ENCODE results near the gene SPAG5.
"Not testable (repeated sequence)": the region's sequence is repeated elsewhere in the genome, so short reads cannot be mapped to it uniquely, and the experiment has no call there.

The SPAG5 gene

DNA sequence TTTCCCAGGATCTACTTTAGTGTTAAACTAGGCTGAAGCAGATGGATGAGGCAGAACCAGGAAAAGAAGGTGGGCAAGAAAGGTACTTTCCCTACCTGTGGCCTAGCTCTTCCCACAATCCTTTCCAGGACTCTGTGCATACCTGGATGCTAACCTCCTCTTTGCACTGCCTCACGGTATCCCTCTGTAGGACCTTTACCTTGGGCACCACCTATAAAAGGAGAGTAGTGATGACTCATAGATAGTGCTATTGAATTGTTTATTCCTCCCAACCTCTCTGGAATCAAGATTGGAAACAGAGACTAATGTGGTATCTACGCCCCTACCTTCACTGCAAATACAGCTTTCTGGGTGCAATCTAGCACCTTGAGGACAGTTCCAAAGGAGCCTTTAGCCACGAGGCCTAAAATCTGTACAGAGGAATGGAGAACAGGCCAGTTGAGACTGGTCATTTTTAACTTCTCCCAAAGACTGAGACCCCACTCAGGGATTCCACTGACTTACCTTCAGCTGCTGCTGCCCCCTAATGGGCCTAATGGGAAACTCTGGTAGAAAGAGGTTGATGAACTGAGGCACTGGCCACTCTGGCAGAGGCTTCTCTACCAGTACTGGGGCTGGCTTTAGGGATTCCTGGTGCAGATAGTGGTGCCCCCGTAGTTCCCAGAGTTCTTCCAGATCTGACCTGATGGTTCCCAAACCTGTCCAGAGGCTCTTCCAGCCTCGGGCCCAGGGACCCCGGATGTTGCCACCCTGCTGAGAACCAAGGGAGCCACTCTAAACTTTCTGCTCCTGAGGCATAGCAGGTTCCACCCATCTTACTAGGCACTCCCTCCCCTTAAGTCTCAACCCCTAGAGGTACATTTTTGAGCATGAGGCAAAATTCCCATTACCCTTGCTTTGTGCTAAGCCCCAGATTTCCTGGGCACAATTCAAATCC lies 14.4 kb upstream of the SPAG5 start:
- DNase-seq (ENCODE audit: low read depth) = peak; percentile 2

DNA sequence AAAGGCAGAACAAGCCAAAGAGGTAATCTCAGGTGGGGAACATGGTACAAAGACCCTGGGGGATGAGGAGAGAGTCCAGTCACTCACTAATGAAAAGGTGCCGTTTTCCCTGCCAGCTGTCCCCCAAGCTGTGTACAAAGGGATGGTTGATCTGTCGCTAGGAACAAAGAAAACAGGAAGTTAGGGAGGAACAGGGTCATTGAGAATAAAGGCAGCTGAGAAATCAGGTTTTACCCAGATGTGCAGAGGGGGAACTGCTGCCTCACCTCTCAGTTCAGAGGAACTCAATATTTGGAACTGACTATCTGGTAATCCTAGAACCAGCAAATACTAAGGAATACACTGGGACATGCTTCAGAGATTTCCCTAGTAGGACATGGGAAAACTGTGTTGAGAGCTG lies 13.7 kb upstream of the SPAG5 start:
- no peak for DNase-seq (ENCODE audit: low read depth)

- DNase-seq (ENCODE audit: low read depth) = no peak
Observed at GRCh38 chr17:28610376-28610775, 11.6 kb upstream of the SPAG5 start.

- not testable (repeated sequence) for DNase-seq (ENCODE audit: low read depth)
Observed at GRCh38 chr17:28604031-28604430, 5.2 kb upstream of the SPAG5 start.

- DNase-seq (ENCODE audit: low read depth) = peak; percentile 75
Observed at GRCh38 chr17:28599311-28600184, 723 bp upstream of the SPAG5 start.

DNA sequence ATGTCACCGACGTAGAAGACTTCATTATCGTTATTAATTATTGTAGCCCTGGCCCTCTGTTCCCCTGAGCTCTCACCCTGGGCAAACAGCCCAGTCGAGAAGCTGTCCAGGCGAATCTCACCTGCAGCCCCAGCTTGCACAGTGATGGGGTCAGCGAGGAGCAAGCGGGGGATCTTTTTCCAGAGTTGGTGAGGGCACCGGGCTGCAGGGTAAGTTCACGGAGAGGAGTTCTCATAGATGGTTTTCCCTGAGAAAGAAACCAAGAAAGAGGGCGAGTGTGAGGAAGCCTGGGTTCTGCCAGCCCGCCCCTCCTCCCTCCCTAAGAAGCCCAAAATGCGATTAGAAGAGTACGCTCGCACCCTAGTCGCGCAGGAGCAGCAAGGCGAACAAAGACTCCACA lies 436 bp downstream of the SPAG5 start:
- DNase-seq (ENCODE audit: low read depth) = no peak

DNA sequence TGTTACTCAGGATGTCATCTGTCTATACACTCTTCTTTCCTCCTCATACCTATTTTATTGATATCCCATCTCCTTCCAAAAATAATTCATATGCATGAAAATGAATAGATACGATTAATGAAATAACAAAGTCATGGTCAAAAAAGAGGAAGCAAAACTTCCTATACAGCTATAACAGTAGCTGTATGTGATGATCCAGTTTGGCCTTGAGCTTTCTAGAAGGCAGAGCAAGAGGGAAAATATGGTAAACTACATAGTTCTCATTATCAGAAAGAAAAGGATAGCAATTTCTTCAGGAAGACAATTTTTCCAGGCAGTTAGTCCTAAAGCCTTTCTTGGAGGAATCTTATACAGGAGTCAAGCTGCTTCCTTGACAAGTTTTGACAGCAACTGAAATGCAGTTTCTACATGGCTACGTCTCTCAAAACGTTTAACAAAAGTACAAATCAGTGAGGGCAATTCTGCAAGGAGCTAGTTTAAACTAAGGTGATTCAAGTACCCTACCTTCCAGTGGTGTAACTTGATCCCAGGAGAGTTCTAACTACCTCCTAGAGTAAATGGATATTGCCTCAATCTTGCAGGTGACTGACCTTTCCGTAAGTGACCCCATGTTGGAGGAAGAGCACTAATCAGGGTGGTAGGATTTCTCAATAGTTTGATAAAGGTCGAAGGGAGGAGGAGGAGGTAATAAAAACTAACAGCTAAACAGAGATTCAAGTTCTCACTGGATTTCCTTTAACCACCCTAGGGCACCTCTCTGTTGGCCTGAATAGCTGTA lies 1.0 kb downstream of the SPAG5 start:
- no peak for DNase-seq (ENCODE audit: low read depth)

DNA sequence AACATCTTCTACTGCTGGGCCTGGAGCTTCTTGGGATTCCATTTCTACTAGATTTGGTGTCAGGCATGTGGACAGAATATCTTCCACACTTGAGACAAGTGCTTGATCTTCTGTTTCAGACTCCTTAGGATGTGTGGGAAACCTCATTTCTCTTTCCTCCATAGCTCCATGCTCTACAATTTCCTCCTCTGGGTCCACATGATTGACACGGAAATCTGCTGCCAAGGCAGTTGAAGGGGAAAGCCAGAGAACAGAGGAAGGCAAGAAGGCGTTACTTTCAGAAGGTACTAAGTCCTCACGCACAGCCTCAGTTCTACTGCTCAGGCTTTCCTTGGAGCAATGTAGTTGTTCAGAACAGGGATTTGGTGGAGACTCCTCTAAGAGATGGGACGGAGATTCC lies 6.6 kb downstream of the SPAG5 start:
- DNase-seq (ENCODE audit: low read depth) = no peak

- DNase-seq (ENCODE audit: low read depth) = no peak
Observed at GRCh38 chr17:28585851-28586250, 13.0 kb downstream of the SPAG5 start.

- no peak for DNase-seq (ENCODE audit: low read depth)
Observed at GRCh38 chr17:28584434-28584833, 14.4 kb downstream of the SPAG5 start.

GRCh38 chr17:28582513-28582912 lies 16.3 kb downstream of the SPAG5 start:
- no peak for DNase-seq (ENCODE audit: low read depth)

- DNase-seq (ENCODE audit: low read depth) = no peak
Observed at GRCh38 chr17:28580959-28581358, 17.9 kb downstream of the SPAG5 start.

- no peak for DNase-seq (ENCODE audit: low read depth)
Observed at GRCh38 chr17:28579526-28579925, 19.3 kb downstream of the SPAG5 start.

DNA sequence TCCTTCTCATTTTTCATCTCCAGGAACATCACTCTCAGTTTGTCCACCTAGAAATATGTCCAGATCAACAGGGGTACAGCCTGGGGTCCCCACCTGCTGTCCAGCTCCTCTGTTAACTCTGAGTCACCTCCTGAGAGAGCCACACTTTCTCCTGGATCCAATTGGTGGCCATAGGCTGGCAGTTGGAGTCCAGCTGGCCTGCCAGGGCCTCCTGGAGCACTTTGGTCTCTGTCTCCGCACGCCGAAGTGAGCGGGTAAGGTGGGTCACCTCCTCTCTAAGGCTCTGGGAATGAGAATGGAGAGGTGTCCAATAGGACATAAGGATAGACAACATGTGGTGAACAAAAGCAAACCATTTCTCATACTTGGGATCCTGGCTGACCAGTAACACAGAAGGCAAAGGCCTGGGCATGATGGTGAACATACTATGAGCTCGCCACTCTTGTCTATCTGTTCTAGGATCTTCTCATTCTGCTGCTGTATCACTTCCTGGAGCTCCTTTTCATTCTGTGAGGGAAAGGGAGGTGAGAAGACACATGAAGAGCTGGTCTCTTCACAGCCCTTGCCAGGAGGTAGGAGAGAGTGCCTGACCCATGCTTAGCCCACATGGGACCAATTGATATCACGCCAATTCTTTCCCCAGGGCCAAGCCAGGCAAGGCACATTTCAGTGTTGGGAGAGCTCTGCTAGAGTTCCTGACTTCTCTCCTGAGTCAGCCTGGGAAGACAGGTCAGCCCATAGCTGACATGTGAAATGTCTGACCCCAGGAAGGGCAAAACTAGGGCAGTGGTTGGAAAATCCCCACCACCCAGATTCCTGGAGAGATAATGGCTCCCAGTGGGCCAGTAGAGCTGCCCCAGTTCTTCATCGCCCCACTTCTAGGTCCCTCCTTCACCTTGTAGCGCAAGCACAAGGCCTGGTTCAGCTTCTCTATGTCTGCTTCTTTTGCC lies 20.3 kb downstream of the SPAG5 start:
- no peak for DNase-seq (ENCODE audit: low read depth)

DNA sequence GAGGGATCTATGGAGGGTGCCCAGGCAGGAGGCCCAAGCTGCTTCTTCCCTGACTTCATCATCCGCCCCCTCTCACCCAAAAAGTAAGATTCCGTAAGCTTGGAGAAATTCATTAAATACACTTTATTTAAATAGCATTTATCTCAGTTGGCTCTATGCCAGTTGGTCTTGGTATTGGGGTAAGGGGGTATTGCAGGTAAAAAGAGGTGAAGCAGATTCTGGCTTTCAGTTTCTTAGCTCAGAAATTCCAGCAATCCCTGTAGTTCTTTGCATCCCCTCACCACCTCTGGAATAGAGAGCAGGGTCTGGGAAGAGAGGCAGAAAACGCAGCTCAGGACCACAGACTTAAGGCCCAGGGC lies 21.4 kb downstream of the SPAG5 start:
- no peak for DNase-seq (ENCODE audit: low read depth)

DNA sequence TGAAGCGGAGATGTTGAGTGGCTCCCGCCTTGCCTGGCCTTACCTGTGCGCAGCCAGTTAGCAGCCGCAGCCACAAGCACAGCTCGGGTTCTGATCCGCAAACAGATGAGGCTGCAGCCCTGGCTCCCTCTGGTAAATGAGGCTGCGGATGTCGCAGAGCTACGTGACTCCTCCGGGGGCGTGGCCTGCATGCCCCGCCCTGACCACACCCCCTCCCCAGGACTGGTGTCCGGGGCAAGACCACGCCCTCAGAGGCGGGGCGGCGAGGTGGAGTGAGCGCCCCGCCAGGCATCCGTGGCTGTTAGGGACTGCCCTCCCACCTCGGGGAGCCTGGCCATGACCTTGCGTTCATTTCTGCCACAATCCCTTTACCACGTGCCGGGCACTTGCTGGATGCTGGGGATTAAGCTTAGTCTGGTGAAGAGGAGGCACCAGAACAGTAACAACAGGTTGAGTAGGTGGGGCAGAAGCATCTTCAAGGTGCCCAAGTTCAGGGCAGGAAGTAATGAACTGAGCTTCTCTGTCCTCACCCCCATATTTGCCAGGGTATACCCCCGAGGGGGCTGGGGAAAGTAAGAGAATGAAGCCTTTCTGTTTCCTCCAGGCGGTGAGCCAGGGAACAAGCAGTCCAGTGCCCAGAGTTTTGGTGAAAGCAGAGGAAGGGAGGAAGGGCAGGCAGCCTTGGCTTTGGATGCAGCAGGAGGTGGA lies 21.9 kb downstream of the SPAG5 start, which contains the start of gene ALDOC:
Gene ALDOC, minus strand, starts transcription at position 138 of the 708 bp plus-strand sequence. CDS start 1,363 bp downstream, outside the sequence.
- DNase-seq (ENCODE audit: low read depth) = peak; percentile 76

- not testable (repeated sequence) for DNase-seq (ENCODE audit: low read depth)
Observed at GRCh38 chr17:28576016-28576415, 22.8 kb downstream of the SPAG5 start.

DNA sequence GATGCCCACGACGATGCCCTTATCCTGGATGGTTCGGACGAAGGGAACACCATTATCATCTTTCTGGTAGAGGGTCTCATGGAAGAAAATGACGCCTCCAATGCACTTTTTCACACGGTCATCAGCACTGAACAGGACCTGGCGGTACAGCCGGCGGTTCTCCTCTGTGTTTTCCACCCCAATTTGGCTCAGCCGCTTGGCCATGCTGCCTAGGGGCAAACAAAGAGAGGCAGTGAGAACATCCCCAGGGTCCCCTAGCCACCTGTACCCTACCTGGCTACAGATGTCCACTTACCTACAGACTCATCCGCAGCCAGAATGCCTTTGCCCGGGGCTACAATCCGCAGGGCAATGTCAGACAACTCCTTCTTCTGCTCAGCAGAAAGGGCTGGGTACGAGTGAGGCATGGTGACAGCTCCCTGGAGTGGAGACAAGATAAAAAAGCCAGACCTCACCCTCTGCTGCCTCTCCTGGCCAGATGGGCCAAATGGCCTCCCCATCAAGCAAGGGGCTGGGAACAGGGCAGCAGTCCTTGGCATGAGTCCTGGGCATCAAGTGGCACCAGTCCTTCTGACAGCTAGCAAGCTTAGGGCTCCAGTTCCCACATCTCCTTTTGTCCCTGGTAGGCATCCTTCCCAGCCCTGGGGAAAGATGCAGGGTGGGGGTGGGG lies 23.6 kb downstream of the SPAG5 start:
- no peak for DNase-seq (ENCODE audit: low read depth)

- no peak for DNase-seq (ENCODE audit: low read depth)
Observed at GRCh38 chr17:28574526-28574925, 24.3 kb downstream of the SPAG5 start.
